ENCODE results near the gene ALK. TPM values are rescaled to one million over a fixed set of nuclear protein-coding genes. Genes with fewer than 3 reads are reported as not detected.

ALK gene
- polyA plus RNA-seq, 1 of the 3 experiments (the other 2 are of a cell fraction) = 0.30 TPM

DNA sequence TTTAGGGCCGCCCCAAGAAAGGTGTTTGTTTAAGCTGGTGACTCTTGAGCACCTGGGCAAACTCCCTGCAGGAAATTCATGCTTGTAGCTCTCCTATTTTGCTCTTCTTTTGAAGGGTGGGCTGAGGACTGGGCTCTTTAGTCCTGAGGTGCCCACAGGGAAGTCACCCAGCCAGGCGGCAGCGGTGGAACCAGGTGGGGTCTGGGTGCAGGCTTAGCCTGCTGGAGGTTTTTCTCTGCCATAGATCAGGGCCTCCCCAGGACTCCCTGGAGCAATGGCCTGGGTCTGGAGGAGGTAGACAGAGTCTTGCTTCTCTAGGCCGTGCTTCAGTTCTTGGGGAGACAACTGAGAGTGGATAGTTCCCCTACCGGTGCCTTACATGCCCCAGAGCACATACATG lies 706.3 kb downstream of the ALK start (continued):
- TF ChIP-seq, protein P1, sequence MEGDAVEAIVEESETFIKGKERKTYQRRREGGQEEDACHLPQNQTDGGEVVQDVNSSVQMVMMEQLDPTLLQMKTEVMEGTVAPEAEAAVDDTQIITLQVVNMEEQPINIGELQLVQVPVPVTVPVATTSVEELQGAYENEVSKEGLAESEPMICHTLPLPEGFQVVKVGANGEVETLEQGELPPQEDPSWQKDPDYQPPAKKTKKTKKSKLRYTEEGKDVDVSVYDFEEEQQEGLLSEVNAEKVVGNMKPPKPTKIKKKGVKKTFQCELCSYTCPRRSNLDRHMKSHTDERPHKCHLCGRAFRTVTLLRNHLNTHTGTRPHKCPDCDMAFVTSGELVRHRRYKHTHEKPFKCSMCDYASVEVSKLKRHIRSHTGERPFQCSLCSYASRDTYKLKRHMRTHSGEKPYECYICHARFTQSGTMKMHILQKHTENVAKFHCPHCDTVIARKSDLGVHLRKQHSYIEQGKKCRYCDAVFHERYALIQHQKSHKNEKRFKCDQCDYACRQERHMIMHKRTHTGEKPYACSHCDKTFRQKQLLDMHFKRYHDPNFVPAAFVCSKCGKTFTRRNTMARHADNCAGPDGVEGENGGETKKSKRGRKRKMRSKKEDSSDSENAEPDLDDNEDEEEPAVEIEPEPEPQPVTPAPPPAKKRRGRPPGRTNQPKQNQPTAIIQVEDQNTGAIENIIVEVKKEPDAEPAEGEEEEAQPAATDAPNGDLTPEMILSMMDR (IDR thresholded peaks at IDR 0.05) = no peak
- TF ChIP-seq NFIC (IDR thresholded peaks at IDR 0.05; ENCODE audit: borderline replicate concordance) (no peak), YY1 (IDR thresholded peaks at IDR 0.05; ENCODE audit: low read depth) (no peak)

DNA sequence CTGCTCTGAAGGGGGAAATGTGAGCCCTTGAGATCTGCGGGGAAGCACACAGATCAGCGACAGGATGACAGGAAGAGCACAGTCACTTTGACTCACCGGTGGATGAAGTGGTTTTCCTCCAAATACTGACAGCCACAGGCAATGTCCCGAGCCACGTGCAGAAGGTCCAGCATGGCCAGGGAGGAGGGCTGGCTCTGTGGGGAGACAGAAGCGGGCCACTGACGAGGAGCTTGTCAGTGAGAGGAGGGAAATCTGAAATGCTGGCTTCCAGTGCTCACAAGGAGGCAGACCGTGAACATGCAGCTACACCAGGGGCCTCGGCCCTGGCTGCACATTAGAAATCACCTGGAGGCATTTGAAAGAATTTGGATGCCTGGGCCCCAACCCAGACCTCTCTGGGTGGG lies 707.5 kb downstream of the ALK start:
- H3K9me2 ChIP-seq = no peaks in the 10 kb centered on the region
- no peaks in the 10 kb centered on the region for H3K27me3 ChIP-seq (ENCODE audit: insufficient read depth)
- H3K4me1 ChIP-seq (ENCODE audit: control insufficient read depth in 1 of 2, insufficient read depth in 2 of 2, low read depth in 1 of 2, low read length in 1 of 2) = peaks cover 0 to 10% of the 10 kb centered on the region in 2 experiments; a peak in 2 of 4 replicates
- TF ChIP-seq, protein P2, sequence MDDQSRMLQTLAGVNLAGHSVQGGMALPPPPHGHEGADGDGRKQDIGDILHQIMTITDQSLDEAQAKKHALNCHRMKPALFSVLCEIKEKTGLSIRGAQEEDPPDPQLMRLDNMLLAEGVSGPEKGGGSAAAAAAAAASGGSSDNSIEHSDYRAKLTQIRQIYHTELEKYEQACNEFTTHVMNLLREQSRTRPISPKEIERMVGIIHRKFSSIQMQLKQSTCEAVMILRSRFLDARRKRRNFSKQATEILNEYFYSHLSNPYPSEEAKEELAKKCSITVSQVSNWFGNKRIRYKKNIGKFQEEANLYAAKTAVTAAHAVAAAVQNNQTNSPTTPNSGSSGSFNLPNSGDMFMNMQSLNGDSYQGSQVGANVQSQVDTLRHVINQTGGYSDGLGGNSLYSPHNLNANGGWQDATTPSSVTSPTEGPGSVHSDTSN (IDR thresholded peaks at IDR 0.05) = peak; percentile 50
- TF ChIP-seq GABPA (IDR thresholded peaks at IDR 0.05; ENCODE audit: low read depth) (no peak), SIN3A (IDR thresholded peaks at IDR 0.05; ENCODE audit: borderline replicate concordance, low read depth, low read length) (no peak)
- no peak overlapping the region for H3K27ac ChIP-seq (ENCODE audit: low read depth in 2 of 2, low read length in 1 of 2)
- H2AFZ ChIP-seq (ENCODE audit: low read depth) = no peak overlapping the region
- no peaks in the 10 kb centered on the region for H3K9me3 ChIP-seq
- no peaks in the 10 kb centered on the region for H3F3A ChIP-seq (replicated peaks; ENCODE audit: insufficient read depth)
- no peak for DNase-seq
- no peak overlapping the region for H3K4me2 ChIP-seq
- POLR2A ChIA-PET = interaction anchor here (0.8 kb wide), 1 partner anchor 12 kb away, joined by 9 read pairs; no protein-coding TSS in a partner anchor
- no peaks in the 10 kb centered on the region for H4K20me1 ChIP-seq (ENCODE audit: insufficient read depth)
- 41% methylated on average over 9 of the region's 9 CpGs for WGBS (ENCODE audit: low lambda C conversion rate)
- H3K4me3 ChIP-seq (ENCODE audit: low read depth in 2 of 2, low read length in 1 of 2) = no peak overlapping the region
- CTCF ChIA-PET = interaction anchor here (0.5 to 1.4 kb wide), 5 partner anchors 12 to 419 kb away, joined by 3 to 8 read pairs (median 3); no protein-coding TSS in a partner anchor
- H3K9ac ChIP-seq = no peak overlapping the region
- peaks cover 0 to 5% of the 10 kb centered on the region in 2 experiments for H3K36me3 ChIP-seq (replicated peaks in 1 of 2; ENCODE audit: control insufficient read depth in 1 of 2, insufficient read depth in 2 of 2, low read length in 1 of 2)
- no peaks in the 10 kb centered on the region for H3K79me2 ChIP-seq (ENCODE audit: insufficient read depth)

DNA sequence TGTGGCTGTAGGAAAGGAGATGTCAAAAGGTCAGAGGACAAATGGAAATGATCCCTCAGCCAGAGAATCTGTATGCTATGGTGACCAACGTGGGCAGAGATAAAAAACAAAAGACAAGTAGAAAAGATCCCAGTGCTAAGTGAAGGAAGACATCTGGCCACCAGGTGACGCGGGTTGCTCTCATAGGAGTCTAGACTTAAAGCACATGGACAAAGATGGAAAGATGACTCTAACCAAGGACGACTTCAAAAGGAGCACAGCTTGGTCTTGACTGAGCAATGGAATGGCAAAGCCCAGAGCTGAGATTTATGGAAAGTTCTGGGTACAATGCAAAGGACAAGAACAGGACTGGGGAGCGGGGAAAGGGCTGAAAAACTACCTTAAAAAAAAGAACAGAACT lies 709.4 kb downstream of the ALK start:
- CTCF ChIA-PET = interaction anchor here (1.0 to 1.3 kb wide), 4 partner anchors 24 to 814 kb away, joined by 3 to 5 read pairs (median 3); no protein-coding TSS in a partner anchor
- Histone ChIP-seq H4K20me1 (ENCODE audit: insufficient read depth) (no peaks in the 10 kb centered on the region), H3K36me3 (replicated peaks in 1 of 2; ENCODE audit: control insufficient read depth in 1 of 2, insufficient read depth in 2 of 2, low read length in 1 of 2) (peaks cover 0 to 5% of the 10 kb centered on the region in 2 experiments), H3K9me2 (no peaks in the 10 kb centered on the region), H3K27ac (ENCODE audit: low read depth in 2 of 2, low read length in 1 of 2) (peak overlapping the region in 1 of 2 experiments; percentile 41; a peak in 2 of 4 replicates), H3K27me3 (ENCODE audit: insufficient read depth) (no peaks in the 10 kb centered on the region), H3K9me3 (no peaks in the 10 kb centered on the region), H2AFZ (ENCODE audit: low read depth) (no peak overlapping the region), H3K4me2 (no peak overlapping the region), H3K4me1 (ENCODE audit: control insufficient read depth in 1 of 2, insufficient read depth in 2 of 2, low read depth in 1 of 2, low read length in 1 of 2) (peaks cover 0 to 27% of the 10 kb centered on the region in 2 experiments; a peak in 2 of 4 replicates), H3F3A (replicated peaks; ENCODE audit: insufficient read depth) (no peaks in the 10 kb centered on the region), H3K79me2 (ENCODE audit: insufficient read depth) (no peaks in the 10 kb centered on the region), H3K9ac (no peak overlapping the region), H3K4me3 (ENCODE audit: low read depth in 2 of 2, low read length in 1 of 2) (no peak overlapping the region)
- POLR2A ChIA-PET = interaction anchor here (1.4 kb wide), 1 partner anchor 50 kb away, joined by 3 read pairs; no protein-coding TSS in a partner anchor
- DNase-seq = no peak
- TF ChIP-seq RXRA (IDR thresholded peaks at IDR 0.05; ENCODE audit: borderline replicate concordance, low read depth) (no peak), MEF2A (IDR thresholded peaks at IDR 0.05; ENCODE audit: borderline replicate concordance, low read depth) (no peak), EZH2phosphoT487 (IDR thresholded peaks at IDR 0.05; ENCODE audit: borderline replicate concordance, low read depth) (no peak), RCOR1 (IDR thresholded peaks at IDR 0.05; ENCODE audit: low read length) (no peak), JUND (IDR thresholded peaks at IDR 0.05) (no peak), GATA2 (CRISPR knock-in tag; IDR thresholded peaks at IDR 0.05) (no peak), POLR2AphosphoS5 (IDR thresholded peaks at IDR 0.05; ENCODE audit: low read depth, low read length) (no peak), FOXM1 (IDR thresholded peaks at IDR 0.05; ENCODE audit: low read depth) (no peak), YY1 (IDR thresholded peaks at IDR 0.05; ENCODE audit: low read depth) (no peak)
- TF ChIP-seq, protein P3, sequence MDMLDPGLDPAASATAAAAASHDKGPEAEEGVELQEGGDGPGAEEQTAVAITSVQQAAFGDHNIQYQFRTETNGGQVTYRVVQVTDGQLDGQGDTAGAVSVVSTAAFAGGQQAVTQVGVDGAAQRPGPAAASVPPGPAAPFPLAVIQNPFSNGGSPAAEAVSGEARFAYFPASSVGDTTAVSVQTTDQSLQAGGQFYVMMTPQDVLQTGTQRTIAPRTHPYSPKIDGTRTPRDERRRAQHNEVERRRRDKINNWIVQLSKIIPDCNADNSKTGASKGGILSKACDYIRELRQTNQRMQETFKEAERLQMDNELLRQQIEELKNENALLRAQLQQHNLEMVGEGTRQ (IDR thresholded peaks at IDR 0.05; ENCODE audit: borderline replicate concordance, low read depth, low read length) = no peak
- 58% methylated on average over 5 of the region's 5 CpGs for WGBS (ENCODE audit: low lambda C conversion rate)
